ENCODE measurements around the gene SLC39A12. TPM values are rescaled to one million over a fixed set of nuclear protein-coding genes. Genes with fewer than 3 reads are reported as not detected.

Gene SLC39A12
- not detected in 2 replicates for total RNA-seq

- peak; percentile 11 for DNase-seq (ENCODE audit: low read depth)
- no peak within 1 kb of the TSS for H3K4me3 ChIP-seq (ENCODE audit: low read depth, low read length)
- TF ChIP-seq CTCF (IDR thresholded peaks at IDR 0.05; ENCODE audit: insufficient read depth, low read depth, low read length) = no peak
Measured at GRCh38 chr10:17951868-17952371, at the start of gene SLC39A12. TSS of gene SLC39A12 (plus strand) at chr10:17951918. CDS start at chr10:17953277, 1,359 bp downstream.

- no peak for TF ChIP-seq CTCF (IDR thresholded peaks at IDR 0.05; ENCODE audit: insufficient read depth, low read depth, low read length)
- DNase-seq (ENCODE audit: low read depth) = no peak
- H3K4me3 ChIP-seq (ENCODE audit: low read depth, low read length) = no peak overlapping the region
Measured at GRCh38 chr10:17904564-17904963, 47.2 kb upstream of the SLC39A12 start.

GRCh38 chr10:17905491-17905890 lies 46.2 kb upstream of the SLC39A12 start:
- no peak for TF ChIP-seq CTCF (IDR thresholded peaks at IDR 0.05; ENCODE audit: insufficient read depth, low read depth, low read length)
- peak; percentile 11 for DNase-seq (ENCODE audit: low read depth)
- no peak overlapping the region for H3K4me3 ChIP-seq (ENCODE audit: low read depth, low read length)

GRCh38 chr10:17906002-17906401 lies 45.7 kb upstream of the SLC39A12 start:
- TF ChIP-seq CTCF (IDR thresholded peaks at IDR 0.05; ENCODE audit: insufficient read depth, low read depth, low read length) = no peak
- no peak overlapping the region for H3K4me3 ChIP-seq (ENCODE audit: low read depth, low read length)
- no peak for DNase-seq (ENCODE audit: low read depth)

- no peak for DNase-seq (ENCODE audit: low read depth)
- TF ChIP-seq CTCF (IDR thresholded peaks at IDR 0.05; ENCODE audit: insufficient read depth, low read depth, low read length) = no peak
- no peak overlapping the region for H3K4me3 ChIP-seq (ENCODE audit: low read depth, low read length)
Measured at GRCh38 chr10:17907641-17908040, 44.1 kb upstream of the SLC39A12 start.

GRCh38 chr10:17910125-17910789 lies 41.5 kb upstream of the SLC39A12 start:
- peak; percentile 60 for TF ChIP-seq CTCF (IDR thresholded peaks at IDR 0.05; ENCODE audit: insufficient read depth, low read depth, low read length)
- H3K4me3 ChIP-seq (ENCODE audit: low read depth, low read length) = no peak overlapping the region
- peak; percentile 49 for DNase-seq (ENCODE audit: low read depth)

- TF ChIP-seq CTCF (IDR thresholded peaks at IDR 0.05; ENCODE audit: insufficient read depth, low read depth, low read length) = no peak
- no peak for DNase-seq (ENCODE audit: low read depth)
- H3K4me3 ChIP-seq (ENCODE audit: low read depth, low read length) = no peak overlapping the region
Measured at GRCh38 chr10:17912754-17913153, 39.0 kb upstream of the SLC39A12 start.

Data from fibroblast of villous mesenchyme (primary cell).